GM12891 (cell line): ENCODE measurements around the gene IL2RA.

ENCODE experiments used
- PAX5 ChIP-seq: IDR thresholded peaks from 2 replicates; pipeline ENCODE4 v1.6.1; 2011; ENCODE audit warnings: low read length, moderate library complexity, mild to moderate bottlenecking; ENCODE audit not compliant: insufficient read depth, severe bottlenecking
- POLR2A ChIP-seq: IDR thresholded peaks from 2 replicates; pipeline ENCODE4 v1.6.1; 2011; ENCODE audit warnings: low read depth, low read length, control low read depth
- POLR2AphosphoS5 ChIP-seq: IDR thresholded peaks from 2 replicates; pipeline ENCODE4 v1.6.1; 2011; ENCODE audit warnings: low read depth, low read length, control low read depth
- SPI1 ChIP-seq: IDR thresholded peaks from 2 replicates; pipeline ENCODE4 v1.6.1; 2011; ENCODE audit warnings: low read depth, low read length, control low read depth

GRCh38 chr10:5971886-5972285 is 90.3 kb downstream of the IL2RA start:
- TF ChIP-seq POLR2A (no peak), PAX5 (no peak), POLR2AphosphoS5 (no peak), SPI1 (no peak)
